NT2/D1 (cell line): Measurements from ENCODE around the gene NFIX.

Experiments
- DNase-seq: peaks from one replicate; pipeline ENCODE4 v3.0.0-alpha.2; 2011; ENCODE audit warnings: low read depth, low spot score
- H3K27me3 ChIP-seq: 2 replicates; pipeline ENCODE4 v1.6.0; 2011; ENCODE audit warnings: mild to moderate bottlenecking; ENCODE audit not compliant: insufficient read length, insufficient read depth
- H3K36me3 ChIP-seq: 2 replicates; pipeline ENCODE4 v1.6.1; 2011; ENCODE audit warnings: mild to moderate bottlenecking, low read length, mixed read lengths; ENCODE audit not compliant: insufficient read depth, insufficient read length
- H3K4me1 ChIP-seq: 2 replicates; pipeline ENCODE4 v1.5.1; 2011; ENCODE audit not compliant: insufficient read depth, insufficient read length
- H3K4me3 ChIP-seq: 2 replicates; pipeline ENCODE4 v1.5.1; 2011; ENCODE audit warnings: low read depth; ENCODE audit not compliant: insufficient read length
- H3K9ac ChIP-seq: 2 replicates; pipeline ENCODE4 v1.6.0; 2011; ENCODE audit warnings: low read depth; ENCODE audit not compliant: insufficient read length
- H3K9me3 ChIP-seq: 2 replicates; pipeline ENCODE4 v1.5.1; 2011; ENCODE audit warnings: mild to moderate bottlenecking, low read length; ENCODE audit not compliant: insufficient read depth
- SUZ12 ChIP-seq: IDR thresholded peaks from 2 replicates; pipeline ENCODE4 v1.6.1; 2011; ENCODE audit not compliant: insufficient read length, insufficient read depth; ENCODE audit errors: extremely low read depth
- YY1 ChIP-seq: IDR thresholded peaks from 2 replicates; pipeline ENCODE4 v1.6.1; 2011; ENCODE audit not compliant: insufficient read length, insufficient read depth
- ZNF274 ChIP-seq: IDR thresholded peaks from 2 replicates; pipeline ENCODE4 v1.6.1; 2011; ENCODE audit warnings: mild to moderate bottlenecking, low read depth, low read length

The NFIX gene

DNA sequence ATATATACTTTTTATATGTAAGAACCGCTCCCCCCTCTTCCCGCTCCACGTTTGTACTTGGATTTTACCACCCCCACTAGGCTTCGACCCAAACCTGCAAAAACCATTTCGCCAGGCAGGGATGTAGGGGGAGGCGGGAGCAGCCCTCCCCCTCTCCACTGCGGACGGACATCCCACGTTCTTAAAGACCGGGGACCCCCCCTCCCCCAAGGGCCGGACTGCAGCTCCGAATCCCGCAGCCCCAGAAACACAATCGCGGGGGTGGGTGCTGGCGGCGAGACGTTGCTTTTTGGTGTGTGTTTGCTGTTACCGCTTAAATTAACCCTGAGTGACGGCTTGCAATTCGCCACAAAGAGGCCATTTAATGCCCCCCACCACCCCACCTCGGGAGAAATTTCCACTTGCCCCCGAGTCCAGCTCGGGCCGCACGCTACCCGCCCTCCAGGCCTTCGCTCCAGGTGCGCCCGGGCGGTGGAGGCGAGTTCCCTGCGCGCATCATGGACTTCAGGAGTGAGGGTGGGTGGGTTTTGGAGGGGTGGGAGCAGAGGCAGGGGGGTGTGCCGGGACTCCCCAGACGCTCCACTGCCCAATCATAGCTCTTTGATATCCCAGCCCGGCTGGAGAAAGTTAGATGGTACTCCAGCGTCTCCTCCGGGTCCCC, 15.8 kb downstream of the NFIX start:
- no peaks in the 10 kb centered on the region for H3K36me3 ChIP-seq
- H3K9me3 ChIP-seq: peaks cover 5% of the 10 kb centered on the region; the same call in 1 of the 2 replicates
- no peak overlapping the region for H3K4me3 ChIP-seq
- no peak for DNase-seq
- no peak for TF ChIP-seq ZNF274
- no peak for TF ChIP-seq SUZ12
- no peak for TF ChIP-seq YY1
- peaks cover 100% of the 10 kb centered on the region for H3K27me3 ChIP-seq
- peaks cover 19% of the 10 kb centered on the region for H3K4me1 ChIP-seq
- no peak overlapping the region for H3K9ac ChIP-seq

DNA sequence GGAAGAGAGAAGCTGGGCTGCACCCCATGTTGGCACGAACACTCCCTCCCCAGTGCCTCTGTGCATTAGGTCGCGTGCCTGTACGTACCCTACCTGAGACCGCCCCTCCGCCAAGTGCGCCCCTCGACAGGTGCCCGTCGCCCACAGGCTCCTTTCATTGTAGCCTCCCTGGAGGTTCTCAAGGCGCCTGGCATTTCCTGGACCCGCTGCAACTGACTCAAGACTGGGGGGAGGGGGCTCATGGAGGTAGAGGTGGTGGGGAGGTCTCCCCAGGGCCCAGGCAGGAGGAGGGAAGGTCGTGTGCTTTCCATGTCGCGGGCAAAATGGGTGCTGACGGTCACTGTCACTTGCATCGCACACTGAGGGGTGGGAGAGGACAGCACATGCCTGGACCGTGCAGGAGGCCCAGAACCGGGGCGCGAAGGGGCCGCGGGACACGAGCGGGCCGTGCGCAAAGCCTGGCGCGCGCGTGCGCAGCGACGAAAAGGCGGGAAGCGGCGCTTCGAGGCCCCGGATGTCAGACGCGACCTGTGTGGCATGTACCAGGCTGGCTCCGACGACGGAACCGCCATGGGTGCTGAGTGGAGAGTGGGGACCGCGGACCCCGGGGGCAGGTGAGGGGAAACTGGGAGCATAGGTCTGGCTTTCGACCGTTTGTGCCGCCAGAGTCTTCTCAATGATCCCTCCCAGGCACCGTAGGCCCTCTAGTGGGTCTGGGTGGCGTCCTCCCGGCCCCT, 16.5 kb downstream of the NFIX start:
- no peak overlapping the region for H3K9ac ChIP-seq
- H3K9me3 ChIP-seq: peaks cover 5% of the 10 kb centered on the region; the same call in 1 of the 2 replicates
- no peak for DNase-seq
- H3K4me1 ChIP-seq: peaks cover 19% of the 10 kb centered on the region
- peaks cover 100% of the 10 kb centered on the region for H3K27me3 ChIP-seq
- H3K4me3 ChIP-seq: no peak overlapping the region
- no peaks in the 10 kb centered on the region for H3K36me3 ChIP-seq
- TF ChIP-seq SUZ12 (peak; percentile 82), YY1 (no peak)

DNA sequence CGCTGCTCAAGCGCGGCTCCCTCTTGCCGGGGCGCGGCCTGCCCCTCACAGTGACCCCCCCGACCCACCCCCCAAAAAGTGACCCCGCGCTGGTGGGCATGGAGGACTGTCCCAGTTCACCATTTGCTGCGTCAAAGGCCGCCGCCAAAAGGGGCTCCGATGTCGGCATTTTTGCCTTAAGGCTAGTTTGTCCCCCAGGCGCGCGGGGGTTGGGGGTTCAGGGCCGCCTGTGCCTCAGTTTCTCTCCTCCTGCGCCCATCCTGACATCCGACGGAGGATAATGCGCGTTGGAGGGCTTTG, 17.1 kb downstream of the NFIX start:
- Histone ChIP-seq H3K9ac (no peak overlapping the region), H3K9me3 (peaks cover 5% of the 10 kb centered on the region; the same call in 1 of the 2 replicates), H3K4me3 (no peak overlapping the region), H3K4me1 (peaks cover 19% of the 10 kb centered on the region), H3K27me3 (peaks cover 100% of the 10 kb centered on the region), H3K36me3 (no peaks in the 10 kb centered on the region)
- DNase-seq: no peak
- no peak for TF ChIP-seq ZNF274
- no peak for TF ChIP-seq SUZ12
- TF ChIP-seq YY1: no peak

DNA sequence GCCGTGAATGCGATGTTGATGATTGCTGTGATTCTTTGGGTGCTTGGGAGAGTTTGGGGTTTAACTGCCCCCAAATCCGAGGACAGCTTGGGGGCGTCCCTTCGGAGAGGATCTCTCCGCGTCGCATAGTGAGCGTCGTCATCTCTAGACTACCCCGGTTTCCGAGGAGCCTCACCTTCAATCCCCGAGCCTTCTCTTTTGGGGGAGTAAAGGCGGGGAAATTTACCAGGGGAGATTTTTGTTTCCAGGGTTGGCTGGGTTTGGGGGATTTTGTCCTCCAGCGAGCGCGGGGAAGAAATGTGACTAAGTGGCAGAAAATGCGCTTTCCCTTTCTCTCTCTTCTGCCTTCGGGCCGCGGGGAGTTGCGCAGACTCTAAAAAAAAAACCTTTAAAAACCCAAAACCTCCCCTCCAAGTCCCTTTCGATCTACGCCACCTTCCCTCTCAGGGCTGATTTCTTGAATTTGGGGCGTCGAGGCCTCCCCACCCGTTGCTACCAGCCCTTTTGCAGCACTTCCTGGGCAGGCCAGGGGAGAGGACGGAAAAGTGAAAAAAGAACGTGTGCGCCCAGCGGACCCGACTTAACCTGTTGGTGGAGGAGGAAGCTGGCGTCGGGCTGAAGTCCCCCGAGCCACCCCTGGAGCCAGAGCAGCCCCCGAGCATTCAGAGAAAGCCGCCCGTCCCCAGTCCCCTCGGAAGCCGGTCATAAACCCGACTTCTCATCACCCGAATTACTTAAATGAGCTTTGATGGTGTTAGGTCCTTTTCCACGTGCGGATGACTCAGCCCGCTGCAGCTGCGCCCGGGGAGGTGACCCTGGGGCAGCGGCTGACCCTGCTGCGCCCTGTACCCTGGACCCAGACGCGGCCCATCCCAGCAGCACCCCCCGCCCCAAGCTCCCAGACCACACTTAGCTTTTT, 17.7 kb downstream of the NFIX start:
- H3K4me3 ChIP-seq: no peak overlapping the region
- TF ChIP-seq SUZ12 (peak; percentile 94), YY1 (no peak), ZNF274 (no peak)
- peaks cover 5% of the 10 kb centered on the region; the same call in 1 of the 2 replicates for H3K9me3 ChIP-seq
- DNase-seq: no peak
- peaks cover 100% of the 10 kb centered on the region for H3K27me3 ChIP-seq
- H3K4me1 ChIP-seq: peaks cover 19% of the 10 kb centered on the region
- H3K36me3 ChIP-seq: no peaks in the 10 kb centered on the region
- H3K9ac ChIP-seq: no peak overlapping the region

DNA sequence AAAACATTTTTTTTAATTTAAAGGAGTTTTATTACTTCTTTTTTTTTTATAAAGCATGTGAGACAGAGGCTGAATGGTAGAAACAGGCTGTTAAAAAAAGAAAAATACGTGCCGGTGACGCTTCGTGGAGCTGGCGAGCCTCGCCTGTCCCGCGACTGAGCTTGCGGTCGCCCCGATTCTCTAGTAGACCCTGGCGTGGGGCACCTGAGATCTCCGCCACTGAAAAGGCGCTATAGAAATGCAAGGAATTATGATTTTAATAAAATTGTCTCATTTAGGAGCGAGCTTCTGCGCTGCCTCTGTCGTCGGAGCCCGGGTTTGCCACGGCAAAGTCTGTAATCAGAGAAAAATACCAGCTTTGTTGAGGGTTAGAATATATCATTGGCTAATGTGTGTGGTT, 18.4 kb downstream of the NFIX start:
- TF ChIP-seq SUZ12 (no peak), YY1 (no peak), ZNF274 (no peak)
- Histone ChIP-seq H3K4me3 (no peak overlapping the region), H3K27me3 (peaks cover 100% of the 10 kb centered on the region), H3K9ac (no peak overlapping the region), H3K9me3 (peaks cover 5% of the 10 kb centered on the region; the same call in 1 of the 2 replicates), H3K4me1 (peaks cover 22% of the 10 kb centered on the region), H3K36me3 (no peaks in the 10 kb centered on the region)
- DNase-seq: no peak

DNA sequence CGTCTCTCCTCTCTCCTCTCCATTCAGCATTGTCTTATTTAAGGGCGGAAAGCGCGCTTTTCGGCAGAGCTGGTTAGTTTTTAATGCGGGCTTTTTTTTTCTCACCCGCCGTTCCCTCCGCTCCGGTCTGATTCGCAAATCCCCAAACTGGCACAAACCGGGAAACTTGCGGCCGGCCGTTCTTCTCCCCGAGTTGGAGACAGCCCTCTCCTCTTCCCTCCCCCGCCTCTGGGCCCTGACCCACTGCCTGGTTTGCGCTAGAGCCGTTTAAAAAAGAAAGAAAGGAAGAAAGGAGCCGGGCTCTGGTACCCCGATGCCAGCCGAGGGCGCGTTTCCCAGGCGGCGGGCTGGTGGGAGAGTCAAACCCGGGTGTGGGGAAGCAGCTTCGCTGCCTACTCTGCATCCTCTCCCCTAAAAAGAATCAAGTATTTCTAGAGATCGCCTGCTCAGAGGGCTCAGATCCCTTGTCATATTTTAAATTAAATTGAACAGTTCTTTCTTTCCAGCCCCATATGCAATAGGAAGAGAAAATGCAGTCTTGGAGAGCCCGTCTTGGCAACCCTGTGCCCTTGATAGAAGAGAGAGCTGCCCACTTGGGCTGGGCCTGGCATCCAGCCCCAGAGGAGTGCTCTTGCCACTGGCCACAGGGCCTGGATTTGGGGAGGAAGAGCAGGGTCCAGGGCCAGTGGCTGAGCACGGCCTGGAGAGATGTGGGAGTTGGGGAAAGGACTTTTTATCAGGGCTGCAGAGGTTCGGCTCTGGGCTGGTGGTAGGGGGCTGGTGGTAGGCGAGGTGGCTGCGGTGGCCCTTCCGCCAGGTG, 19.0 kb downstream of the NFIX start:
- H3K4me3 ChIP-seq: no peak overlapping the region
- peaks cover 22% of the 10 kb centered on the region for H3K4me1 ChIP-seq
- peaks cover 100% of the 10 kb centered on the region for H3K27me3 ChIP-seq
- H3K9ac ChIP-seq: no peak overlapping the region
- TF ChIP-seq YY1 (no peak), SUZ12 (peak; percentile 90)
- peaks cover 5% of the 10 kb centered on the region; the same call in 1 of the 2 replicates for H3K9me3 ChIP-seq
- DNase-seq: no peak
- H3K36me3 ChIP-seq: no peaks in the 10 kb centered on the region

DNA sequence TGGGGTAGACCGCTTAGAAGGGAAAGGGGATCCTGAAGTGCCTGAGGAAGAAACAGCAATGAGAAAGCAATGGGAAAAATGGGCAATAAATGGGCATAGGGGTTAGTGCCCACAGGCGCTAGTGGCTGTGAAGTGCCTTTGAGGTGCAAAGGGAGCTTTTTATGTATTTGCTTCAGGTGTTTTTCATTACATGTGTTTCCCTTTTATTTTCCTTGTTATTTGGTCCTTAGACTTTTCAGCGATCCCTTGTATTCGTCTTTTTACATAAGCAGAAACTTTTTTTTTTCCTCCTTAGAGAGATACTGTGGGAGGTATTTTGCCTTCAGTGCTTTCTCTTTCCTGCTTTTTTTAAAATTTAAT, 19.6 kb downstream of the NFIX start:
- peaks cover 100% of the 10 kb centered on the region for H3K27me3 ChIP-seq
- TF ChIP-seq ZNF274 (no peak), SUZ12 (peak; percentile 83)
- H3K36me3 ChIP-seq: no peaks in the 10 kb centered on the region
- H3K9ac ChIP-seq: no peak overlapping the region
- peaks cover 17% of the 10 kb centered on the region for H3K4me1 ChIP-seq
- DNase-seq: no peak
- H3K9me3 ChIP-seq: peaks cover 5% of the 10 kb centered on the region; the same call in 1 of the 2 replicates
- no peak overlapping the region for H3K4me3 ChIP-seq
